Loucy (cell line): ENCODE data around the gene MOB3C.

Source experiments
- H2AFZ ChIP-seq: fragments of 200-600 bp; sonication (generic); 2 replicates; pipeline ENCODE4 v1.6.0; 2016; ENCODE audit warnings: antibody characterized with exemption, mild to moderate bottlenecking, low read length, moderate library complexity
- H3F3A ChIP-seq: fragments of 200-600 bp; 2 replicates; pipeline ENCODE4 v1.6.0; 2016; ENCODE audit warnings: antibody characterized with exemption, low read depth, mild to moderate bottlenecking
- H3K27me3 ChIP-seq: fragments of 200-600 bp; sonication (generic); 2 replicates; pipeline ENCODE4 v1.6.1; 2014; ENCODE audit warnings: low read length, mild to moderate bottlenecking; ENCODE audit not compliant: insufficient read depth, poor library complexity, severe bottlenecking
- H3K36me3 ChIP-seq: fragments of 200-600 bp; sonication (generic); 2 replicates; pipeline ENCODE4 v1.6.1; 2016; ENCODE audit warnings: low read length; ENCODE audit not compliant: insufficient read depth
- H3K4me1 ChIP-seq: fragments of 200-600 bp; sonication (generic); 2 replicates; pipeline ENCODE4 v1.5.1; 2014; ENCODE audit warnings: low read length, mild to moderate bottlenecking; ENCODE audit not compliant: insufficient read depth, poor library complexity, severe bottlenecking
- H3K4me2 ChIP-seq: fragments of 200-600 bp; sonication (generic); 2 replicates; pipeline ENCODE4 v1.6.0; 2014; ENCODE audit warnings: antibody characterized with exemption, low read length, low read depth, mild to moderate bottlenecking; ENCODE audit not compliant: poor library complexity, severe bottlenecking
- H3K4me3 ChIP-seq: fragments of 200-600 bp; sonication (generic); 2 replicates; pipeline ENCODE4 v1.5.1; 2014; ENCODE audit warnings: low read length, mild to moderate bottlenecking, mixed read lengths; ENCODE audit not compliant: poor library complexity, severe bottlenecking
- H3K79me2 ChIP-seq: fragments of 200-600 bp; sonication (generic); 2 replicates; pipeline ENCODE4 v1.6.1; 2014; ENCODE audit warnings: low read length; ENCODE audit not compliant: insufficient read depth
- H3K9ac ChIP-seq: fragments of 200-600 bp; sonication (generic); 2 replicates; pipeline ENCODE4 v1.6.0; 2014; ENCODE audit warnings: mild to moderate bottlenecking, low read depth, low read length, moderate library complexity; ENCODE audit not compliant: poor library complexity, severe bottlenecking
- H3K9me2 ChIP-seq: fragments of 200-600 bp; sonication (generic); replicated peaks from 2 replicates; pipeline ENCODE4 v1.6.1; 2016; ENCODE audit warnings: low read depth, low read length, mixed read lengths
- H3K9me3 ChIP-seq: fragments of 200-600 bp; sonication (generic); 2 replicates; pipeline ENCODE4 v1.6.1; 2014; ENCODE audit warnings: mild to moderate bottlenecking, antibody characterized with exemption, low read length, low read depth; ENCODE audit not compliant: insufficient read depth
- H4K20me1 ChIP-seq: fragments of 200-600 bp; sonication (generic); 2 replicates; pipeline ENCODE4 v1.6.0; 2014; ENCODE audit warnings: antibody characterized with exemption, low read length, mild to moderate bottlenecking; ENCODE audit not compliant: insufficient read depth, poor library complexity, severe bottlenecking
- EZH2phosphoT487 ChIP-seq: fragments of 200-600 bp; IDR thresholded peaks from 2 replicates; pipeline ENCODE4 v1.6.1; 2018; ENCODE audit warnings: antibody characterized with exemption, mild to moderate bottlenecking, moderate library complexity, borderline replicate concordance
- TF ChIP-seq, protein P1 (sequence below): fragments of 200-600 bp; sonication (generic); conservative IDR thresholded peaks from 2 replicates; pipeline ENCODE4 v1.5.1; 2014; ENCODE audit warnings: mild to moderate bottlenecking, antibody characterized with exemption, low read length

MOB3C gene

DNA sequence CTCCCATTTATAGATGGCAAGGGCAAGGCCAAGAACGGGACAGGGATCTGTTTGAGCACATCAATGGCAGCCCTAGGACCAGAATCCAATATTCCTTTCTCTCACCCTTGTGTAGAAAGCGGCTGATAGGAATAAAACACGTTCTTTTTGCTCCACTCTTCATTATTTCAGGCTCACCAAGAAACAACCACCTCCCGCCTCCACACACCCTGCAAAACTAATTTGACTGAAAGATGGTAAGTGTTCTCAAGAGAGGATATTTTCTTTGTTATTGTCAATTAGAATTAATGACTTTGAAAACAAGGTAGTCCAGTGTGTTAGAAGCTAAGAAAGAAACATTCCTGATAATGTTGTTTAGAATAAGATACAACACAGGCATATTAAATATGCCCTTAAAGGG is 53.3 kb downstream of the MOB3C start:
- Histone ChIP-seq H2AFZ (no peak overlapping the region), H3K27me3 (no peaks in the 10 kb centered on the region), H3K9me3 (no peaks in the 10 kb centered on the region), H3K79me2 (no peaks in the 10 kb centered on the region), H3K9ac (no peak overlapping the region), H3K4me1 (no peaks in the 10 kb centered on the region), H4K20me1 (no peaks in the 10 kb centered on the region), H3K4me2 (no peak overlapping the region), H3F3A (no peaks in the 10 kb centered on the region), H3K9me2 (no peaks in the 10 kb centered on the region), H3K36me3 (peaks cover 3% of the 10 kb centered on the region; the same call in 1 of the 2 replicates), H3K4me3 (no peak overlapping the region)
- TF ChIP-seq, protein P1, sequence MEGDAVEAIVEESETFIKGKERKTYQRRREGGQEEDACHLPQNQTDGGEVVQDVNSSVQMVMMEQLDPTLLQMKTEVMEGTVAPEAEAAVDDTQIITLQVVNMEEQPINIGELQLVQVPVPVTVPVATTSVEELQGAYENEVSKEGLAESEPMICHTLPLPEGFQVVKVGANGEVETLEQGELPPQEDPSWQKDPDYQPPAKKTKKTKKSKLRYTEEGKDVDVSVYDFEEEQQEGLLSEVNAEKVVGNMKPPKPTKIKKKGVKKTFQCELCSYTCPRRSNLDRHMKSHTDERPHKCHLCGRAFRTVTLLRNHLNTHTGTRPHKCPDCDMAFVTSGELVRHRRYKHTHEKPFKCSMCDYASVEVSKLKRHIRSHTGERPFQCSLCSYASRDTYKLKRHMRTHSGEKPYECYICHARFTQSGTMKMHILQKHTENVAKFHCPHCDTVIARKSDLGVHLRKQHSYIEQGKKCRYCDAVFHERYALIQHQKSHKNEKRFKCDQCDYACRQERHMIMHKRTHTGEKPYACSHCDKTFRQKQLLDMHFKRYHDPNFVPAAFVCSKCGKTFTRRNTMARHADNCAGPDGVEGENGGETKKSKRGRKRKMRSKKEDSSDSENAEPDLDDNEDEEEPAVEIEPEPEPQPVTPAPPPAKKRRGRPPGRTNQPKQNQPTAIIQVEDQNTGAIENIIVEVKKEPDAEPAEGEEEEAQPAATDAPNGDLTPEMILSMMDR = no peak
- no peak for TF ChIP-seq EZH2phosphoT487

DNA sequence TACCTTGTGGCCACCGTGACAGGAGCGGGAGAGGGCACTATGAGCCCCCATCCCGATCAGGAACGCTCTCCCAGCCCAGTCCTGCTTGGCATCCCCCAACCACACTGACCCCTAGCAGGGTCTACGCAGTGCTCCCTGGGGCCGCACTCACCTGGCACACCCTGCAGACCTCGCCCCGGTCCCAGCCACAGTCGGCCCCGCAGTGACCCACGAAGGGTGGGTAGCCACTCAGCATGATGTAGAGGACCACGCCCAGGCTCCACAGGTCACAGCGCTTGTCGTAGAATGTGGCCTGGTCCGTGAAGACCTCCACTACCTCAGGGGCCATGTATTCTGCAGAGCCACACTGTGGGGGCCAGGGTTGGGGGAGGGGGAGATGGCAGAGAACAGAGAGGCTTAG is 54.1 kb downstream of the MOB3C start:
- no peaks in the 10 kb centered on the region for H3K4me1 ChIP-seq
- H3K9me2 ChIP-seq = no peaks in the 10 kb centered on the region
- TF ChIP-seq, protein P1 = no peak
- TF ChIP-seq EZH2phosphoT487 = no peak
- no peak overlapping the region for H3K9ac ChIP-seq
- H3K36me3 ChIP-seq = no peaks in the 10 kb centered on the region; the same call in 1 of the 2 replicates
- H3K27me3 ChIP-seq = no peaks in the 10 kb centered on the region
- no peaks in the 10 kb centered on the region for H3K79me2 ChIP-seq
- no peak overlapping the region for H3K4me3 ChIP-seq
- no peaks in the 10 kb centered on the region for H3K9me3 ChIP-seq
- no peak overlapping the region for H3K4me2 ChIP-seq
- no peaks in the 10 kb centered on the region for H4K20me1 ChIP-seq
- no peaks in the 10 kb centered on the region for H3F3A ChIP-seq
- H2AFZ ChIP-seq = no peak overlapping the region

DNA sequence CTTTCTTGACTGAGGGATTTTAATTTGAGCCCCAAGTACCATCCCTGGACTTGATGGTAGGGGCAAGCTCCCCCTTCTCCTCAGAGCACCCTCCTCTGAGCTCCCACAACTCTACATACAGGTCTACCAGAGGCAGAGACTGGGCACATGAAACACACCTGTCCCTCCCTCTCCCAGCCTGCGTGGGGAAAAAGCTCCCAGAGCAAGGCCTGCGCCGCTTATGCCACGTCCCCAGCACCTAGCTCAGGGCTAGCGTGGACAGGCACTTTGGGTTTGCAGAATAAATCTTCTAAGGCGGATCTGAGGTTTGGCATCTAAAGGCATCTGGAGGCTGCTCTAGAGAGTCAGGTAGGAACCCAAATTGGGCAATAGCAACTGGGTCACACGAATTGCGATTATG is 57.6 kb downstream of the MOB3C start:
- Histone ChIP-seq H2AFZ (no peak overlapping the region), H3K27me3 (no peaks in the 10 kb centered on the region), H3F3A (no peaks in the 10 kb centered on the region), H3K4me3 (no peak overlapping the region), H3K79me2 (no peaks in the 10 kb centered on the region), H3K9me3 (no peaks in the 10 kb centered on the region), H4K20me1 (no peaks in the 10 kb centered on the region), H3K9me2 (no peaks in the 10 kb centered on the region), H3K36me3 (no peaks in the 10 kb centered on the region; the same call in 1 of the 2 replicates), H3K4me1 (no peaks in the 10 kb centered on the region), H3K4me2 (no peak overlapping the region), H3K9ac (no peak overlapping the region)
- TF ChIP-seq EZH2phosphoT487 = no peak
- TF ChIP-seq, protein P1 = no peak
